ENCODE results near the gene GTPBP3.
A peak's percentile ranks its signal among the peaks of the same experiment; 100 is the strongest.

Gene GTPBP3

DNA sequence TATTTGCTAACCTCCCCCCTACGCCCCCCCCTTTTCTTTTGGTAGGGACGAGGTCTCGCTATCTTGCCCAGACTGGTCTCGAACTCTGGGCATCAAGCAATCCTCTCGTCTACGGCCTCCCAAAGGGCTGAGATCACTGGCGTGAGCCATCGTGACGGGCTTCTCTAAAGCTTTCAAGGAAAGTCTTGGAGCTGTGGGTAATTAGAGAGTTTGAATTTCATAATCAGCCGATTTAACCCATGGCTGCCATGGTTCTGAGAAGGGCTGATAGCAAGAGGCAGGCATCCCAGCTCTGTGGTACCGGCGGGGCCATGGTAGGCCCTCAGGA, 33.4 kb upstream of the GTPBP3 start:
- POLR2A ChIA-PET (ENCODE audit: low non-redundant PET): interaction anchor here (0.6 to 0.7 kb wide), 2 partner anchors 82 to 631 kb away, joined by 3 read pairs; no protein-coding TSS in a partner anchor
- H3K27ac ChIP-seq: peak overlapping the region; percentile 98
- TF ChIP-seq, protein P1, sequence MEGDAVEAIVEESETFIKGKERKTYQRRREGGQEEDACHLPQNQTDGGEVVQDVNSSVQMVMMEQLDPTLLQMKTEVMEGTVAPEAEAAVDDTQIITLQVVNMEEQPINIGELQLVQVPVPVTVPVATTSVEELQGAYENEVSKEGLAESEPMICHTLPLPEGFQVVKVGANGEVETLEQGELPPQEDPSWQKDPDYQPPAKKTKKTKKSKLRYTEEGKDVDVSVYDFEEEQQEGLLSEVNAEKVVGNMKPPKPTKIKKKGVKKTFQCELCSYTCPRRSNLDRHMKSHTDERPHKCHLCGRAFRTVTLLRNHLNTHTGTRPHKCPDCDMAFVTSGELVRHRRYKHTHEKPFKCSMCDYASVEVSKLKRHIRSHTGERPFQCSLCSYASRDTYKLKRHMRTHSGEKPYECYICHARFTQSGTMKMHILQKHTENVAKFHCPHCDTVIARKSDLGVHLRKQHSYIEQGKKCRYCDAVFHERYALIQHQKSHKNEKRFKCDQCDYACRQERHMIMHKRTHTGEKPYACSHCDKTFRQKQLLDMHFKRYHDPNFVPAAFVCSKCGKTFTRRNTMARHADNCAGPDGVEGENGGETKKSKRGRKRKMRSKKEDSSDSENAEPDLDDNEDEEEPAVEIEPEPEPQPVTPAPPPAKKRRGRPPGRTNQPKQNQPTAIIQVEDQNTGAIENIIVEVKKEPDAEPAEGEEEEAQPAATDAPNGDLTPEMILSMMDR (conservative IDR thresholded peaks at IDR 0.05; ENCODE audit: low read depth): no peak
- CTCF ChIA-PET: interaction anchor here (0.6 to 1.3 kb wide), 4 partner anchors 11 to 856 kb away, joined by 3 to 5 read pairs (median 4); partner anchors contain the start of gene TMEM38A
- no peak for DNase-seq (ENCODE audit: low spot score)

DNA sequence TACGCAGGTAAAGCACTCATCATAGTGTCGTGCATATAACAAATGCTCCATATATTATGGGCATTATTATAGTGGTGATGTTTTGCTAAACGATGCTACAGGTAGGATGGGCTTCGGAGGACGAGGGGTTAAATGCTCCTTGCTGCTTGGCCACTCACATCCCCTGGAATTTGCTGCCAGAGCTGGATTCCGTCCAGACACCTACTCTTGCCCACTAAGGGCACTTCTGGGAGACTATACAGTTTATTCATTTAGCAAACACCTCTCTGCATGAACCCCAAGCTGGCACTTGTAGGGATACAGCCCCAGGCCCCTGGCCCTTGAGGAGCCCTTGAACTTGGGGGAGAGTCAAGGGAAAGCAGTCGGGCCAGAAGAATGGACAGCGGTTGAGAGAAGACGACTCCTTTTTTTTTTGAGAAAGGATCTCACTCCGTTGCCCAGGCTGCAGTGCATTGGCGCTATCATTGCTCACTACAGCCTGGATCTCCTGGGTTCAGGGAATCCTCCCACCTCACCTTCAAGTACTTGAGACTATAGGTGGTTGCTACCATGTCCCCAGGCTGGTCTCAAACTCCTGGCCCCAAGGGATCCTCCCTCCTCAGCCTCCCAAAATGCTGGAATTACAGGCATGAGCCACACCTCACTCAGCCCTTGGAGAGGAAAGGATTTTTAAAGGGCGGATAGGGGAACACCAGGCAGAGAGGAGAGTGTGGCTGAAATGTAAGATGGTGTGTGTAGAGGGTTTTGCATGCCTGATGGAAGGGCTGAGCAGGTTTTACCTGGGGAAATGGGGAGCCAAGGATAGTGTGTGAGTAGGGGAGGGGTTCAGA, 32.8 kb upstream of the GTPBP3 start:
- CTCF ChIA-PET: interaction anchor here (0.6 to 1.7 kb wide), 8 partner anchors 12 to 855 kb away, joined by 3 to 9 read pairs (median 4); partner anchors contain the start of gene ANO8
- no peak for DNase-seq (ENCODE audit: low spot score)
- peak overlapping the region; percentile 98 for H3K27ac ChIP-seq
- TF ChIP-seq, protein P1 (conservative IDR thresholded peaks at IDR 0.05; ENCODE audit: low read depth): no peak
- POLR2A ChIA-PET (ENCODE audit: low non-redundant PET): interaction anchor here (0.5 to 0.7 kb wide), 2 partner anchors 81 to 119 kb away, joined by 3 to 4 read pairs; no protein-coding TSS in a partner anchor

DNA sequence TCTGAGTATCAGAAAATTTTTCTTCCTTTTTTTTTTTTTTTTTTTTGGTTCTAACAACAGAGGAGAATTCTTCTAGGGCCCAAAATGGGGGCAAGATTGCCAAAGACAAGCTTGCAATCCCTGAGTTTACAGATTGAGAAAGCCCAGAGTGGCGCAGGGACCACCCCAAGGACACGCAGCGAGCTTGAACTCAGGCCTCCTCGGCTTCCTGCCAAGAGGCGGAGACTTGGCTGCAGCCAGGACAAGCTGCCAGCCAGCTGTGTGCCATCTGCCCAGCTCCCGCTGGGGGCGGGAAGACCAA, 32.2 kb upstream of the GTPBP3 start:
- TF ChIP-seq, protein P1 (conservative IDR thresholded peaks at IDR 0.05; ENCODE audit: low read depth): no peak
- ChIA-PET POLR2A (ENCODE audit: low non-redundant PET) (interaction anchor here (0.5 kb wide), 1 partner anchor 118 kb away, joined by 4 read pairs; no protein-coding TSS in a partner anchor), CTCF (interaction anchor here (0.6 to 1.7 kb wide), 6 partner anchors 12 to 107 kb away, joined by 3 to 9 read pairs (median 3); partner anchors contain the start of gene ANO8)
- H3K27ac ChIP-seq: peak overlapping the region; percentile 98
- DNase-seq (ENCODE audit: low spot score): no peak

DNA sequence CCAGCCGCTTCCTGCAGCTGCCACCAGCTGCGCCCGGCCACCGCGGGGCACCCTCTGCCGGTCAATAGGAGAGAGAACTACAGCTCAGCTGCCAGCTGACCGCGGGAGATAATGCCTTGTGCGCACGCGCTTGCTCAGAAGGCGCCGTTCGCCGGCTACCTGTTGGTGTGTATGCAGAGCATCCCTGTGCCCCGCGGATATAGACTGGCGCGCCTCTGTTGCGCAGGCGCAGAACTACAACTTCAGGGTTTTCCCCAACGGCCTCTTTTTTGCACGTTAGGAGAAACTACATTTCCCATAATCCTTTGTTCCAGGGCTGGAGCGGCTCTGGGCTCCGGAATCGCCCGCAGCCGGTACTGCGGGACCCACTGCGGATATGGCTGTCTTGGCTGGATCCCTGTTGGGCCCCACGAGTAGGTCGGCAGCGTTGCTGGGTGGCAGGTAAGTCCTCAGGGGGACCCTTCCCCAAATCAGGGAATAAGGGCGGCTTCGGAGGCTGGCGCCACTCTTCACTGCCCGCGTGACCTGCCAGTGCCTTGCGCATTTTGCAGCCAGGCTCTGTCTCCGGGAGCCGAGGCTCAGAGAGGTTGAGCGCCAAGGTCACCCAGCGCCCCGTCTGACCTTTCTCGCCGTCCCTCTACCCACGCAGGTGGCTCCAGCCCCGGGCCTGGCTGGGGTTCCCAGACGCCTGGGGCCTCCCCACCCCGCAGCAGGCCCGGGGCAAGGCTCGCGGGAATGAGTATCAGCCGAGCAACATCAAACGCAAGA, 31.7 kb upstream of the GTPBP3 start, which contains the start of gene MRPL34:
Gene MRPL34, plus strand, starts transcription at position 356 of the 768 bp plus-strand sequence. Its CDS starts 21 bp downstream, at position 377.
- DNase-seq (ENCODE audit: low spot score): peak; percentile 96
- TF ChIP-seq, protein P1 (conservative IDR thresholded peaks at IDR 0.05; ENCODE audit: low read depth): peak; percentile 97
- CTCF ChIA-PET: interaction anchor here (0.7 to 1.7 kb wide), 5 partner anchors 12 to 81 kb away, joined by 3 to 9 read pairs (median 3); partner anchors contain the start of gene ANO8
- POLR2A ChIA-PET (ENCODE audit: low non-redundant PET): interaction anchor here (0.5 kb wide), 1 partner anchor 118 kb away, joined by 4 read pairs; no protein-coding TSS in a partner anchor
- H3K27ac ChIP-seq: peak within 1 kb of the TSS; percentile 98

DNA sequence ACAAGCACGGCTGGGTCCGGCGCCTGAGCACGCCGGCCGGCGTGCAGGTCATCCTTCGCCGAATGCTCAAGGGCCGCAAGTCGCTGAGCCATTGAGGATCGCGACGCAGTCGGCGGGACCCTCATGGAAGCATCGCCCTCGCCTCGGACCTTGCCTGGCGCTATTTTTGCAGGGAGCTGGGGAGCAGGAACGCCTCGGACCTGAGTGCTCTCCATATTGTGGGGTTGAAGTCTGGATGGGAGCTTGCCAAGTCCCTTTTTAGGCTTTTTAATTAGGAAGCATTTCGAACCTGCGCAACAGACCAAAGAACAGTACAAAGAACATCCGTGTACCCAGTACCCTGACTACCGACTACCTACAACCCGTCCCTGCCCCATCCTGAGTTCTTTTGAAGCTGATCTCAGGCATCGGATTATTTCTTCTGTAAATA, 31.1 kb upstream of the GTPBP3 start:
- POLR2A ChIA-PET (ENCODE audit: low non-redundant PET): no interaction called here
- no peak for DNase-seq (ENCODE audit: low spot score)
- TF ChIP-seq, protein P1 (conservative IDR thresholded peaks at IDR 0.05; ENCODE audit: low read depth): no peak
- CTCF ChIA-PET: interaction anchor here (0.6 to 1.7 kb wide), 3 partner anchors 14 to 138 kb away, joined by 3 to 9 read pairs (median 3); no protein-coding TSS in a partner anchor
- peak overlapping the region; percentile 98 for H3K27ac ChIP-seq

DNA sequence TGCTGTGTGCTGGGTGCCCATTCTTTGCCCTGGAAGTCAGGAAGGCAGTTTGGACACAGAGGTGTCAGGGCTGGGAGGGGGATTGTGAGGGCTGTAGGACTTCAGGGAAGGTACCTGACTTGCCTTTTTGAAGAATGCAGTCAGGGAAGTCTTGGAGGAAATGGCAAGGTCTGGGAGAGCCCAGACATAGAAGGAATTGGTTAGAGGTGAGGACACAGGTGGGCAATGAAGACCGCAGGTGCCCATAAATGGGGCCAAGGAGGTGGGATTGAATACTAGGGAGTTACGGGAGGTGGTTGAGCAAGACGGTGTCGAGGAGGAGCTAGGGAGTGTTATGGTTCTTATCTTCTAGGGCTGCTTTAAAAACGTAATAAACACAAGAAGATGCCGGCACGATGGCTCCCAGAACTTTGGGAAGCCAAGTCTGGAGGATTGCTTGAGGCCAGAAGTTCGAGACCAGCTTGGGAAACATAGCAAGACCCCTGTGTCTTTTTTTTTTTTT, 29.4 kb upstream of the GTPBP3 start:
- peak overlapping the region; percentile 98 for H3K27ac ChIP-seq
- TF ChIP-seq, protein P1 (conservative IDR thresholded peaks at IDR 0.05; ENCODE audit: low read depth): no peak
- CTCF ChIA-PET: no interaction called here
- no peak for DNase-seq (ENCODE audit: low spot score)
- POLR2A ChIA-PET (ENCODE audit: low non-redundant PET): interaction anchor here (0.6 kb wide), 2 partner anchors 37 to 64 kb away, joined by 3 to 4 read pairs; no protein-coding TSS in a partner anchor
